ENCODE measurements around the gene MAMDC4. TPM values are rescaled to one million over a fixed set of nuclear protein-coding genes. Genes with fewer than 3 reads are reported as not detected.

MAMDC4 gene
- total and polyA plus RNA-seq, 2 of the 13 experiments (the other 11 are each of a cell fraction or from before 2014, with no cell fraction given): 6.0 to 6.8 TPM

DNA sequence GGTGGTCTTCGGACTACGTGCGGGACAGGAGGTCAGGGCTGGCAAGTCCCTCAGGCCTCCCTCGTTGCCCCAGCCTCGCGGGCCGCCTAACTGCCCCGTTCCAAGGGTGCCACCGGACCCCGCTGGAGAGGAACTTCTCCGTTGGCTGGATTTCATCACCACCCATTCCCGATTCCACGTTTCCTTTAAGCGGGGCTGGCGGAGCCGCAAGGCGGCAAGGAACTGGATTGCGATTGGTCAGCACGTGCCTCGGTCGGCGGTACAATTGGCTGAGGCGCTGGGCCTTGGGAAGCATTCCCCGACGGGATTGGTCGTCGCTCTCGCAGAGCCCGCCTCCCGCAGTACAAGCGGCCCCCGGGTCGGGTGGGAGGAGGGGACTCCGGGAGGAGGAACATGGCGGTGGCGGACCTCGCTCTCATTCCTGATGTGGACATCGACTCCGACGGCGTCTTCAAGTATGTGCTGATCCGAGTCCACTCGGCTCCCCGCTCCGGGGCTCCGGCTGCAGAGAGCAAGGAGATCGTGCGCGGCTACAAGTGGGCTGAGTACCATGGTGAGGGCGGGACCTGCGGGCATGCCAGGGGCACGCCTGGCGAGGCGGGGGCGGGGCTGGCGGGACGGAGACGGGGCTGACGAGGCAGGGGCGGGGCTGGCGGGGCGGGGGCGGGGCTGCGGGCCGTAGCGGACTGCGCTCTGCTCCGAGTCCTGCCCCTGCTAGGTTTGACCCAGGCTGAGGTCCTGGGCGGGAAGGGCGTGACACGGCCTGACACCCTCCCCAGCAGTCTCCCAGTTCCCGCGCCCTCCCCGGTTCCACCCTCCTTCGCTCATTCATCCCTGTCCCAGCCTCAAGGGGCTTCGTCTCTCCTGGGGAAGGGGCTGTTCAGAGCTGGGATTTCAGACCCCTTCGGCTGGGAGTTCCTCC lies 2.8 kb upstream of the MAMDC4 start, which contains the start of gene PHPT1 (continued):
- TF ChIP-seq ZNF335 (CRISPR knock-in tag; IDR thresholded peaks at IDR 0.05): peak; percentile 94
- TF ChIP-seq ZNF180 (CRISPR knock-in tag; IDR thresholded peaks at IDR 0.05; ENCODE audit: borderline replicate concordance, low read depth): no peak
- TF ChIP-seq ZNF556 (CRISPR knock-in tag; IDR thresholded peaks at IDR 0.05; ENCODE audit: borderline replicate concordance): no peak; the same call in 1 of the 2 replicates
- TF ChIP-seq, protein P1, sequence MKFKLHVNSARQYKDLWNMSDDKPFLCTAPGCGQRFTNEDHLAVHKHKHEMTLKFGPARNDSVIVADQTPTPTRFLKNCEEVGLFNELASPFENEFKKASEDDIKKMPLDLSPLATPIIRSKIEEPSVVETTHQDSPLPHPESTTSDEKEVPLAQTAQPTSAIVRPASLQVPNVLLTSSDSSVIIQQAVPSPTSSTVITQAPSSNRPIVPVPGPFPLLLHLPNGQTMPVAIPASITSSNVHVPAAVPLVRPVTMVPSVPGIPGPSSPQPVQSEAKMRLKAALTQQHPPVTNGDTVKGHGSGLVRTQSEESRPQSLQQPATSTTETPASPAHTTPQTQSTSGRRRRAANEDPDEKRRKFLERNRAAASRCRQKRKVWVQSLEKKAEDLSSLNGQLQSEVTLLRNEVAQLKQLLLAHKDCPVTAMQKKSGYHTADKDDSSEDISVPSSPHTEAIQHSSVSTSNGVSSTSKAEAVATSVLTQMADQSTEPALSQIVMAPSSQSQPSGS (CRISPR knock-in tag; IDR thresholded peaks at IDR 0.05): peak; percentile 66; the same call in 1 of the 2 replicates
- TF ChIP-seq, protein P2, sequence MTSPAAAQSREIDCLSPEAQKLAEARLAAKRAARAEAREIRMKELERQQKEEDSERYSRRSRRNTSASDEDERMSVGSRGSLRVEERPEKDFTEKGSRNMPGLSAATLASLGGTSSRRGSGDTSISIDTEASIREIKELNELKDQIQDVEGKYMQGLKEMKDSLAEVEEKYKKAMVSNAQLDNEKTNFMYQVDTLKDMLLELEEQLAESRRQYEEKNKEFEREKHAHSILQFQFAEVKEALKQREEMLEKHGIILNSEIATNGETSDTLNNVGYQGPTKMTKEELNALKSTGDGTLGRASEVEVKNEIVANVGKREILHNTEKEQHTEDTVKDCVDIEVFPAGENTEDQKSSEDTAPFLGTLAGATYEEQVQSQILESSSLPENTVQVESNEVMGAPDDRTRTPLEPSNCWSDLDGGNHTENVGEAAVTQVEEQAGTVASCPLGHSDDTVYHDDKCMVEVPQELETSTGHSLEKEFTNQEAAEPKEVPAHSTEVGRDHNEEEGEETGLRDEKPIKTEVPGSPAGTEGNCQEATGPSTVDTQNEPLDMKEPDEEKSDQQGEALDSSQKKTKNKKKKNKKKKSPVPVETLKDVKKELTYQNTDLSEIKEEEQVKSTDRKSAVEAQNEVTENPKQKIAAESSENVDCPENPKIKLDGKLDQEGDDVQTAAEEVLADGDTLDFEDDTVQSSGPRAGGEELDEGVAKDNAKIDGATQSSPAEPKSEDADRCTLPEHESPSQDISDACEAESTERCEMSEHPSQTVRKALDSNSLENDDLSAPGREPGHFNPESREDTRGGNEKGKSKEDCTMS (CRISPR knock-in tag; conservative IDR thresholded peaks at IDR 0.05): no peak
- TF ChIP-seq, protein P3, sequence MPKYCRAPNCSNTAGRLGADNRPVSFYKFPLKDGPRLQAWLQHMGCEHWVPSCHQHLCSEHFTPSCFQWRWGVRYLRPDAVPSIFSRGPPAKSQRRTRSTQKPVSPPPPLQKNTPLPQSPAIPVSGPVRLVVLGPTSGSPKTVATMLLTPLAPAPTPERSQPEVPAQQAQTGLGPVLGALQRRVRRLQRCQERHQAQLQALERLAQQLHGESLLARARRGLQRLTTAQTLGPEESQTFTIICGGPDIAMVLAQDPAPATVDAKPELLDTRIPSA (CRISPR knock-in tag; IDR thresholded peaks at IDR 0.05; ENCODE audit: borderline replicate concordance): no peak
- no peak for TF ChIP-seq SRSF4 (IDR thresholded peaks at IDR 0.05; ENCODE audit: low read depth, low read length, poor library complexity, severe bottlenecking)
- peak; percentile 90 for TF ChIP-seq YEATS4 (CRISPR knock-in tag; IDR thresholded peaks at IDR 0.05; ENCODE audit: borderline replicate concordance)
- TF ChIP-seq PITX1 (CRISPR knock-in tag; IDR thresholded peaks at IDR 0.05): peak; percentile 25; the same call in 1 of the 2 replicates
- peak; percentile 76 for TF ChIP-seq GATAD1 (CRISPR knock-in tag; IDR thresholded peaks at IDR 0.05)
- TF ChIP-seq ZC3H4 (CRISPR knock-in tag; IDR thresholded peaks at IDR 0.05; ENCODE audit: borderline replicate concordance): no peak
- no peak for TF ChIP-seq ZNF17 (CRISPR knock-in tag; IDR thresholded peaks at IDR 0.05)
- TF ChIP-seq, protein P4, sequence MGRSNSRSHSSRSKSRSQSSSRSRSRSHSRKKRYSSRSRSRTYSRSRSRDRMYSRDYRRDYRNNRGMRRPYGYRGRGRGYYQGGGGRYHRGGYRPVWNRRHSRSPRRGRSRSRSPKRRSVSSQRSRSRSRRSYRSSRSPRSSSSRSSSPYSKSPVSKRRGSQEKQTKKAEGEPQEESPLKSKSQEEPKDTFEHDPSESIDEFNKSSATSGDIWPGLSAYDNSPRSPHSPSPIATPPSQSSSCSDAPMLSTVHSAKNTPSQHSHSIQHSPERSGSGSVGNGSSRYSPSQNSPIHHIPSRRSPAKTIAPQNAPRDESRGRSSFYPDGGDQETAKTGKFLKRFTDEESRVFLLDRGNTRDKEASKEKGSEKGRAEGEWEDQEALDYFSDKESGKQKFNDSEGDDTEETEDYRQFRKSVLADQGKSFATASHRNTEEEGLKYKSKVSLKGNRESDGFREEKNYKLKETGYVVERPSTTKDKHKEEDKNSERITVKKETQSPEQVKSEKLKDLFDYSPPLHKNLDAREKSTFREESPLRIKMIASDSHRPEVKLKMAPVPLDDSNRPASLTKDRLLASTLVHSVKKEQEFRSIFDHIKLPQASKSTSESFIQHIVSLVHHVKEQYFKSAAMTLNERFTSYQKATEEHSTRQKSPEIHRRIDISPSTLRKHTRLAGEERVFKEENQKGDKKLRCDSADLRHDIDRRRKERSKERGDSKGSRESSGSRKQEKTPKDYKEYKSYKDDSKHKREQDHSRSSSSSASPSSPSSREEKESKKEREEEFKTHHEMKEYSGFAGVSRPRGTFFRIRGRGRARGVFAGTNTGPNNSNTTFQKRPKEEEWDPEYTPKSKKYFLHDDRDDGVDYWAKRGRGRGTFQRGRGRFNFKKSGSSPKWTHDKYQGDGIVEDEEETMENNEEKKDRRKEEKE (IDR thresholded peaks at IDR 0.05): no peak
- TF ChIP-seq ZNF30 (CRISPR knock-in tag; IDR thresholded peaks at IDR 0.05): no peak
- TF ChIP-seq KDM5A (IDR thresholded peaks at IDR 0.05; ENCODE audit: borderline replicate concordance, low read length): peak; percentile 58; the same call in 1 of the 2 replicates
- peak; percentile 61; the same call in 1 of the 2 replicates for TF ChIP-seq MIER3 (CRISPR knock-in tag; IDR thresholded peaks at IDR 0.05; ENCODE audit: borderline replicate concordance)
- TF ChIP-seq ZNF615 (CRISPR knock-in tag; IDR thresholded peaks at IDR 0.05; ENCODE audit: borderline replicate concordance): no peak
- TF ChIP-seq SPEN (CRISPR knock-in tag; IDR thresholded peaks at IDR 0.05; ENCODE audit: low read depth): no peak
- no peak; the same call in none of the 2 replicates for TF ChIP-seq MXD4 (CRISPR knock-in tag; IDR thresholded peaks at IDR 0.05)
- no peak for TF ChIP-seq HDAC6 (IDR thresholded peaks at IDR 0.05; ENCODE audit: low read depth, low read length)
- no peak for TF ChIP-seq PLRG1 (conservative IDR thresholded peaks at IDR 0.05)
